GM18507 (cell line): ENCODE data around the gene RHBDF2.

ENCODE experiments used
- DNase-seq: peaks from one replicate; pipeline ENCODE4 v3.0.0; 2011; ENCODE audit warnings: low read depth; ENCODE audit not compliant: insufficient read length; ENCODE audit errors: extremely low spot score
- FAIRE-seq: peaks from 2 replicates; lab custom pipeline; 2011; peaks lifted over from hg19 to GRCh38; lab: Jason Lieb, UNC

The RHBDF2 gene

DNA sequence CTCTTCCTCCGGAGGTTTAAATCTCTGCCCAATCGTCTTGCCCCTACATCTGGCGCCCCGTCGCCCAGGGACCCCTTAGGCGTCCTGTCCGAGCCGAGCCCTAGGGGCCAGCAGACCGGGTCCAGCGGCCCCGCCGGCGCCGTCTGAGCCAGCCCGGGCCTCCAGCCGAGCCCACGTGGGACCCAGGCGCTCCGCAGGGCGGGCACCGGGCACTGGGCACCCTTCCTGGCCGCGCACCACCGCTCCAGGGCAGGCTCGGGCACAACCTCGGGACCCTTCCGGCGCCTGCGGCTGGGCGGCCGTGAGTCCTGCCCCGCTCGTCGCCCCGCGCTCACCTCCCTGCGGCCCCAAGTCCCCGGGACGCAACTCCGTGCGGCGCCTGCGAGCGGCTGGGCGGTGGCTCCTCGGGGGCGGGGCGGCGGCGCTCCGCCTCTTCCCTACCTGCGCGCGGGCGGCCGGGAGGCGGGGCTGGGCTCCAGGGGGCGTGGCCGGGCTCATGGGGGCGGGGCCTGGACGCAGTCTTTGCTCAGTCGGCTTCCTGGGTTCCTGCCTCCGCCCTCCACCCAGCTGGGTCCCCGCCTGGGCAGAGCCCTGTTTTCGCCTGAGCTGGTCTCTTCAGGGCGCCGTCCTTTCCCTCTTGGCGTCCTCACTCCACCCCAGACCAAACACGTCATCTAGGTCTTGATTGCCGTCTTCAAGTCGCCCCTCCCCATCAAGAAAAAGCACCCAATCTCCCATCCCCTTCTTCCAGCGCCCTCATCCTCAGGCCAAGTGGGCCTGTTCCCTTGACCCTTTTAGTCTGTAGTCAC is at the start of gene RHBDF2:
TSS of gene RHBDF2 (minus strand) at position 406 of the 809 bp plus-strand sequence. CDS start 19,899 bp downstream, outside the sequence.
- DNase-seq (peak; percentile 93), FAIRE-seq (peak; percentile 80)

DNA sequence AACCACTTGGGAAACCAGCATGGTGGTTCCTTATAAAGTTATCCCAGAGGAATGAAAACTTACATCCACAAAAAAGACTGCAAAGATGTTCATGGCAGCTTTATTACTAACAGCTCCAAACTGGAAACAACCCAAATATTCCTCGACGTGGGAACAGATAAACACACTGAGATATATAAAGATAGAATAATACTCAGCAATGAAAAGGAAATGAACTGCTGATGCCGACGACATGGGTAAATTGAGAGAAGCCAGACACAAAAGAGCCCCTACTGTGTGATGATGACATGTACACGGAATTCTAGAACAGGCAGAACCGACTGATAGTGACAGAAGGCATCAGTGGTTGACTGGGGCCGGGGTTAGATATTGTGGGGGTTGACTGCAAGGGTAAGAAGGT is 48.3 kb upstream of the RHBDF2 start:
- FAIRE-seq (no peak), DNase-seq (no peak)

- FAIRE-seq: no peak
- no peak for DNase-seq
Measured at GRCh38 chr17:76549215-76549518, 47.9 kb upstream of the RHBDF2 start.

GRCh38 chr17:76548378-76549214 is 47.4 kb upstream of the RHBDF2 start:
- no peak for FAIRE-seq
- DNase-seq: no peak

GRCh38 chr17:76547642-76548202 is 46.5 kb upstream of the RHBDF2 start:
- FAIRE-seq (no peak), DNase-seq (no peak)

DNA sequence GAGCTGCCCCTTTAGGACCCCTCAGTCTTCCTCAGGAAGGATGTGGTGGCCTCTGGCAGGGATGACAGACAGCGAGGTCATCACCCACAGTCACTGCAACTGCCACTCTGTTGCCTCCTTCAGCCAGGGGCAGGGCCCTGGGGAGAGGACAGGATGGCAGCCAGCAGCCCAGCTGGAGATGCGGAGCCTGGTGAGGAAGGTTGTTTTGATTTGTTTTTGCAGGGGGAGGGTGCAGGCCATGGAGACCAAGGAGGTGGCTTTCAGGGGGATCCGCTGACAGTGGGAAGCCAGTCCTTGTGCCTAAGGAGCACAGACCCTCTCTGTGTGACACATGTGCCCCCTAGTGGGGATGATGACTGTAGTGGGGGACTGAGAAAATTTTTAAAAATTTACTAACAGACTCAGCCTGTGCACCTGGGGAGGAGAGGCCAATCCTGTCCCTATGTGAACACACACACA is 46.0 kb upstream of the RHBDF2 start:
- FAIRE-seq: peak; percentile 51
- no peak for DNase-seq

DNA sequence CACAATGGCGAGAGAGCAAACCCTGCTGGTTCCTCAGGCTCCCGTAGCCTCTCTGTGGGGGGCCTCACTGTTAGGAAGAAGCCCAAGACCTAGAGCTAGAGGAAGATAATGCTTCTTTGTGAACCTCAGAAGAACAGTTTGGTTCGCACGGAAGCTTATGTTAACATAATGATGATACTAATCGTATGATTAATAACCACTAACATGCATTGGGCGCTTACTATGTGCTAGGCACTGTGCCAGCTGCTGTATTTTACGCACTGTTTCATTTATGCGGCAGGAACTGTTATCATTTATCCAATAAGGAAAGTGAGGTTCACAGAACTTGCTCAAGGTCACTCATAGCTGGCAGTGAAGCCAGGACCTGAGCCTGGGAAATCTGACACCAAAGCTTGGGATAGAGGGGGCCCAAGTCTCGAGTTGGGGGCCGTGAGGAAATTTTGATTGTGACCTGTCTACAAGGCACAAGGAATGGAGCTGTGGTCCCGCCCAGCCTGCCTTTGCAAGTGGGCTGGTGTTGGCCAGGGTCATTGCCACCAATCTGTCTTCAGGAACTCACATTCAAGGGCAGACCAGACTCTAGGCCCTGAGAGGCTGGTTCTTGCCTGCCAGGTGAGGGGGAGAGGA is 45.4 kb upstream of the RHBDF2 start:
- FAIRE-seq (no peak), DNase-seq (no peak)

- FAIRE-seq: no peak
- no peak for DNase-seq
Measured at GRCh38 chr17:76545918-76546555, 44.8 kb upstream of the RHBDF2 start.

DNA sequence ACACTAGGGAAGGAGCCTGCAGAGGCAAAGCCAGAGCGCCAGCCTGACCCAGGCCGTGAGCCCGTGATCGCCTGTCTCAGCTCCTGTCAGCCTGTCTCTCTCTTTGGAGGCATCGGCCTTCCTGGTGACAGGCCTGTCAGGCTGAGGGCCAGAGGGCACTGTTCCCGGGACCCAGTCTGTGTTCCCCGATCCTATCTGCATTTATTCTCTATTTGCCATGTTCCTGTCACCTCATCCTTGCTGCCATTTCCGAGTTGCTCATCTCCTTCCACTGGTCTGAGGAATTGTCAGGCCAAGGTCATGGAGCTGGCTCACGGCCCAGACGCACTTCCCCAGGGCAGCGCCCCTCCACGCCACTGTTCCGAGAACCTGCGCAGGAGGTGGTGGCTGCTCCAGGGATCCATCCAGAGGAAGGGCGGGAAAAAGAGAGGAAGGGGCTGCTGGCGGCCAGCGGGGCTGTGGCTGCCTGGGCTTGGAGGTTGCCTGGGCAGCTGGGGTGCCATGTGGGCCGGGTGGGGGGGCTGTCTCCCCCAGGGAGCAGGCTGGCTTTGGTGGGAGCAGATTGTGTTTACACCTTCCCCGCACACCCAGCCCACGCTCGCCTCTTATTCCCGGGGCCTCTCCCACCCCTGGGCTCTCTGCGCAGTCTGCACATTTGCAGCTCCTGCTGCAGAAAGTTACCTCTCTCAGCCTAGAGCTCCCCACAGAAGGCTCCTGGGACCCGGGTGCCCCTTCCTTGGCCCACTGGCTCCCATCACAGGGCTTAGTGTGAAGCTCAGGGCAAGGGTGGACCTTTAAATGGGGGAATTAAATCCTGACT is 43.5 kb upstream of the RHBDF2 start:
- no peak for DNase-seq
- FAIRE-seq: no peak

- no peak for FAIRE-seq
- no peak for DNase-seq
Measured at GRCh38 chr17:76543826-76544545, 42.8 kb upstream of the RHBDF2 start.

- DNase-seq (no peak), FAIRE-seq (no peak)
Measured at GRCh38 chr17:76543482-76543825, 42.2 kb upstream of the RHBDF2 start.

- FAIRE-seq (no peak), DNase-seq (no peak)
Measured at GRCh38 chr17:76542984-76543383, 41.8 kb upstream of the RHBDF2 start.

DNA sequence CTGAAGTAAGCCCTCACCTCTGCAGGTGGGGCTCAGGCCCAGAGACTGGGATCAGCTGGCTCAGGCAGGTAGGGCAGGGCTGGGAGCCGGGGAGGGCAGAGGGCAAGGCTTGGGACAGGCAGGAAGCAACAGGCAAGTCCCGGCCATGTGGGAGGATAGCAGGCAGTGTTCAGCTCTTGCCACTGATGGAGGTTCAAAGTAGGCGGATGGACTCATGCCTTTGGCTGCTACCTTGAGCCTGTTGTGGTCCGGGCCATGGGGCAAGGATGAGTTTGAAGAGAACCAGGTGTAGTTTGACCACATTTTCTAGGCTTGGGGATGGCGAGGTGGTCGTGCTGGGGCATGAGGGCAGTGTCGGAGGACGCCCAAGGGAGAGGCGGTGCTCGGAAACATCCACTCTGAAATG is 41.3 kb upstream of the RHBDF2 start:
- FAIRE-seq (no peak), DNase-seq (no peak)

GRCh38 chr17:76541739-76542454 is 40.7 kb upstream of the RHBDF2 start:
- FAIRE-seq: no peak
- DNase-seq: no peak

GRCh38 chr17:76540381-76541300 is 39.4 kb upstream of the RHBDF2 start:
- no peak for FAIRE-seq

DNA sequence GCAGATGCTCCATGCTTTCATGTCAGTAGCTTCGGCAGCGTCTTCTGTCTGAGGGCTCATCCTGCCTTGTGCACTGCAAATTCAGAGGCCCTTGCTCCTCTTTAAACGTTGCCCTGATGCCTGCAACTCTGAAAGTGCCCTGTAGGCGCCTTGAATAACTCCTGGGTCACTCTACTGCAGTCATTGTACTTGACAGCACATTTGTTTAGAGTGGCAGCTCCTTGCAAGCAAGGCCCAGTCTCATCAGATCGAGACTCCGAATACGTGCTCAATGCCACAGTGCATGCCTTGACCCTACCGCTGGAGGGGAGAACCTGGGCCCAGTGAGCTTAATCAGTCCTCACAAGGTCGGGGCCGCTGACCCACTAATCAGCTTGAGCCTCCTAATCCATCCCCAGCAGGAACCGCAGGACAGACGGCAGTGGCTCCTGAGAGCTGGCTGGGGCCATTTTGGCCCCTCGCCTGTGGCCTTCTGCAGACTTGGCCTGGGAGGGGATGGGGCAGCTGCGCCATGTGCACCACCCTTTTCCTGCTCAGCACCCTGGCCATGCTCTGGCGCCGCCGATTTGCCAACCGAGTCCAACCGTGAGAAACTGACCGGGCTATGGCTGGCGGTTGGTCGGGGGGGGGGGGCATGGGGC is 38.5 kb upstream of the RHBDF2 start, which contains the start of gene PRCD:
TSS of gene PRCD (plus strand) at position 414 of the 641 bp plus-strand sequence. CDS start at position 512, 98 bp downstream.
- FAIRE-seq (no peak), DNase-seq (no peak)

More at GRCh38 chr17:76540381-76541300, 39.4 kb upstream of the RHBDF2 start:
- DNase-seq: no peak
